ENCODE data around the gene SEZ6.

GRCh38 chr17:29039764-29040598, 34.1 kb upstream of the SEZ6 start:
- no peak for TF ChIP-seq CTCF (IDR thresholded peaks at IDR 0.05 in 2 of 3, conservative IDR thresholded peaks at IDR 0.05 in 1 of 3; ENCODE audit: control insufficient read depth in 2 of 3, extremely low read depth in 1 of 3, insufficient read depth in 1 of 3, low read depth in 3 of 3, low read length in 3 of 3)
- TF ChIP-seq MAX (IDR thresholded peaks at IDR 0.05; ENCODE audit: low read depth, low read length): no peak
- no peak for TF ChIP-seq NFIC (IDR thresholded peaks at IDR 0.05; ENCODE audit: low read depth, low read length)
- TF ChIP-seq ETV6 (conservative IDR thresholded peaks at IDR 0.05 in 1 of 2, IDR thresholded peaks at IDR 0.05 in 1 of 2; ENCODE audit: borderline replicate concordance in 1 of 2, low read depth in 1 of 2): no peak
- TF ChIP-seq EP300 (IDR thresholded peaks at IDR 0.05; ENCODE audit: borderline replicate concordance in 1 of 2, control insufficient read depth in 1 of 2, low read depth in 2 of 2, low read length in 2 of 2): no peak
- TF ChIP-seq POLR2AphosphoS5 (IDR thresholded peaks at IDR 0.05; ENCODE audit: low read length): no peak
- TF ChIP-seq TBL1XR1 (IDR thresholded peaks at IDR 0.05; ENCODE audit: low read depth, low read length): no peak
- TF ChIP-seq POLR2A (IDR thresholded peaks at IDR 0.05; ENCODE audit: low read depth, low read length): no peak
- TF ChIP-seq IKZF1 (conservative IDR thresholded peaks at IDR 0.05): no peak
- no peak for TF ChIP-seq REST (IDR thresholded peaks at IDR 0.05; ENCODE audit: low read depth, low read length)
- TF ChIP-seq CEBPB (IDR thresholded peaks at IDR 0.05; ENCODE audit: borderline replicate concordance in 1 of 2, low read depth in 2 of 2, low read length in 2 of 2): no peak
- no peak for TF ChIP-seq CHD1 (IDR thresholded peaks at IDR 0.05; ENCODE audit: low read depth, low read length)

All from GM12878 (cell line).